Mucosa of rectum (tissue), 2 donors: ENCODE data around the gene LCN2.
A peak's percentile ranks its signal among the peaks of the same experiment; 100 is the strongest.

Experiments
- H3K27ac ChIP-seq, 2 donors: one replicate each; pipeline ENCODE4 v1.7.0; 2013; ENCODE audit warnings: inconsistent platforms in 2 of 2, low read depth in 2 of 2, low read length in 2 of 2
- H3K27me3 ChIP-seq, 2 donors: one replicate each; pipeline ENCODE4 v1.7.0; 2013; ENCODE audit warnings: low read length in 2 of 2; ENCODE audit not compliant: control insufficient read depth in 2 of 2, insufficient read depth in 2 of 2
- H3K36me3 ChIP-seq, 2 donors: one replicate each; pipeline ENCODE4 v1.7.0; 2013; ENCODE audit warnings: low read length in 2 of 2; ENCODE audit not compliant: control insufficient read depth in 2 of 2, insufficient read depth in 2 of 2
- H3K4me1 ChIP-seq, 2 donors: one replicate each; pipeline ENCODE4 v1.7.0; 2013; ENCODE audit warnings: low read length in 2 of 2, mild to moderate bottlenecking in 1 of 2; ENCODE audit not compliant: control insufficient read depth in 2 of 2, insufficient read depth in 2 of 2
- H3K4me3 ChIP-seq, 2 donors: one replicate each; pipeline ENCODE4 v1.7.0; 2013; ENCODE audit warnings: low read length in 2 of 2
- H3K9ac ChIP-seq, 2 donors: one replicate each; pipeline ENCODE4 v1.7.0; 2013; ENCODE audit warnings: low read length in 2 of 2, low read depth in 1 of 2, mild to moderate bottlenecking in 1 of 2
- H3K9me3 ChIP-seq, 2 donors: one replicate each; pipeline ENCODE4 v1.7.0; 2013; ENCODE audit warnings: low read length in 2 of 2; ENCODE audit not compliant: control insufficient read depth in 2 of 2
- donor health status: healthy.
- donor health status: Normal muscosa, but diverticular disease.

LCN2 gene

DNA sequence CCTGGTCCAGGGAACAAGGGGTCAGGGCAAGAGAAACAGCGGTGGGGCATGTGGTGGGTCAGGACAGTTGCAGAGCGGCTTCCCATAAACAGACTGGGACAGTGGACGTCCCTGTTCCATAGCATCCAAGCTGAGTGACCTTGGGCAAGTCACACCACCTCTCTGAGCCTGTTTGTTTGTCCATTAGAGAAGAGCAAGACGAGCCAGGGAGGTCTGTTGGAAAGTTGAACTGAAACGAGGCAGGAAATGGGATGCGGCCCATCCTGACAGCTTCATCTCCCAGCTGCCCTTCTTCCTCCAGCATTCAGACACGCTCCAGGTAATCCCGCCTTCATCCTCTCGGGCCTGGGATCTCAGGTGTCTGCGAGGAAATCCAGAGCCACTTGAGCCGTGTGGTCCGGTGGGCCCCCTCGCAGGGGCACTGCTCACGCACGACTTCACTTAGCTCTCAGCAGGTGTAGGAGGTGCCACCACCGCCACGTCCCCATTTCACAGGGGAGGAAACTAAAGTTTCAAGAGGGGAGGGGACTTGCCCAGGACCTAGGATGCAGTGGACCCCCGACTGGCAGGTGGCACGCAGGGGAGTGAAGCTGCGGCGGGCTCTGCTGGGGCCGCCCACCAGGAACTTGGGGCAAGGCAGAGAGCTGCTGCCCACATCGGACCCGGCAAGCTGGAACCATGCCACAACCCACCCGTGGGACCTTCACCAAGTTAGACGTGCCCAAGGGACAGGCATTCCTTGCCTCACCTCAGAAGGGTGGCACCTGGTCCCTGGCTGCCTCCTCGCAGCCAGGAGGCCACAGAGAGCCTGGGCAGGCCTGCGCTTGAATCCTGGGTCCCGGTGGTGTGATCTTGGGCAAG, 34.7 kb upstream of the LCN2 start:
- Histone ChIP-seq H3K4me3 (peak overlapping the region; percentile 75 to 84), H3K9ac (peak overlapping the region; percentile 94 to 96), H3K36me3 (peaks cover 2 to 9% of the 10 kb centered on the region in 2 donors), H3K4me1 (peaks cover 31 to 59% of the 10 kb centered on the region in 2 donors), H3K27me3 (no peaks in the 10 kb centered on the region), H3K27ac (peak overlapping the region; percentile 98), H3K9me3 (no peaks in the 10 kb centered on the region)

DNA sequence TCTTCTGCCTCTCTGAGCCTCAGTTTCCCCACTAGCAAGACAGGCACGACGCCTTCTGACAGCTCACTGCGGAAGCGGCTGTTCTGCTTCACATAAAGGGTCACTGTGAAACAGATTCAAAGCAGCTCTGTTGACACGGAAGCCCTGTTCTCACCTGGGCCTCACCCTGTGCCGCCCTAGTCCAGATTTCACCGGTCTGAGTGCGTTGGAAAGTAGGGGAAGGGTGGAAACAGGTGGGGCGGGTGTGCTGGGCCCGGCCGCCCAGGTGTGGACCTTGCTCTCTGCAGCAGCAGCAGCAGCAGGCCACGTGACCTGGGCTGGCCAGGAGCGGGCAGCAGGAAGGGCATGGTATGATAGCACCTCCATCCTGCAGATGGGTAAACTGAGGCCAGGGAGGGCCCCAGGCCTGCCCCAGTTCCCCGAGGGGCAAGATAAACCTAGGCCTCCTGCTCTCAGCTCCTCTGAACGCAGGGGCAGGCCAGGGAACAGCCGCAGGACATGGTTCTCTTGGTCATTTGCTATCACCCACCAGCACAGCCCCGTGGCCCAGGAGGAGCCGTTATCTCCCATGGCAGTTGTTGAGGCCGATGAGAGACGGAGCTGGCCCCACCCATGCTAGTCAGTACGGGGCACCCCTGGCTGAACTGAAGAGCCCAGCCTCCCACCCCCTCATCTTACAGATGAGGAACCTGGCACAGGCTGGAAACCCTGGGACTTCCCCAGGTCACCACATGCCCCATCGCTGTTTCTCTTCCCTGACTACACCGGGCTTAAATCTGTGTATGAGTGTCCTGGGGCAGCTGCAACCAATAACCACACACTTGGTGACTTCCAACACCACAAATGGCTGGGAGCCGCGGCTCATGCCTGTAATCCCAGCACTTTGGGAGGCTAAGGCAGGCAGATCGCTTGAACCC, 33.8 kb upstream of the LCN2 start:
- Histone ChIP-seq H3K4me1 (peaks cover 26 to 55% of the 10 kb centered on the region in 2 donors), H3K4me3 (peak overlapping the region; percentile 75 to 84), H3K9ac (peak overlapping the region; percentile 94 to 96), H3K36me3 (peaks cover 2 to 11% of the 10 kb centered on the region in 2 donors), H3K9me3 (no peaks in the 10 kb centered on the region), H3K27ac (peak overlapping the region; percentile 98), H3K27me3 (no peaks in the 10 kb centered on the region)

DNA sequence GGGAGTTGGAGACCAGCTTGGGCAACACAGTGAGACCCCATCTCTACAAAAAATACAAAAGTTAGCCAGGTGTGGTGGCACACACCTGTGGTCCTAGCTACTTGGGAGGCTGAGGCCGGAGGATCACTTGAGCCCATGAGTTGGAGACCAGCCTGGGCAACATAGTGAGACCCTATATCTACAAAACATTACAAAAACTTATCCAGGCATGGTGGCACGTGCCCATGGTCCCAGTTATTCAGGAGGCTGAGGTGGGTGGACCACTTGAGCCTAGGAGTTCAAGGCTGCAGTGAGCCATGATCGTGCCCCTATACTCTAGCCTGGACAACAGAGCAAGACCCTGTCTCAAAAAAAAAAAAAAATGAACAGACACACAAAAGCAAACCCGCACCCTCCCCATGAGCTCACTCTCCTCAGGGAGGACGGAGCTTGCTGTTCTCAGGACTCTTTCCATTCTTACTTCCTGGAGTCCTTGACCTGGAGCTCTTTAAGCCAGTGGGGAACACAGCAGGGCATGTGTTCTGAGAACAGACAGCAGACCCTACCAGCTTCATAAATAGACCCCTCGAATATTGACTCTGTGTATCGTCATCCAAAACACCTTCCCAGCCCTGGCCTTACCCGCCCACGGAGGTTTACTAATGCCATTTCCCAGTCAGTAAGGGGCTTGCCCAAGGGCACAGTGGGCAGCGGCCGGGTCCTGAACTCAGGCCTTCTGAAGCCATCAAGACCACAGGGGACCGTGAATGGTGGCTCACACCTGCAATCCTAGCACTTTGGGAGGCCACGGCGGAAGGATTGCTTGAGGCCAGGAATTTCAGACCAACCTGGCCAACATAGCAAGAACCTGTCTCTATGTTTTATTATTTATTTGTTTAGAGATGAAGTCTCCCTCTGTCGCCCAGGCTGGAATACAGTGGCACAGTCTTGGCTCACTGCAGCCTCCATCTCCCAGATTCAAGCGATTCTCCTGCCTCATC, 32.9 kb upstream of the LCN2 start:
- Histone ChIP-seq H3K27ac (peak overlapping the region; percentile 98), H3K27me3 (no peaks in the 10 kb centered on the region), H3K4me3 (no peak overlapping the region), H3K9ac (peak overlapping the region; percentile 17 to 96), H3K36me3 (peaks cover 8 to 17% of the 10 kb centered on the region in 2 donors), H3K4me1 (peaks cover 26 to 50% of the 10 kb centered on the region in 2 donors), H3K9me3 (no peaks in the 10 kb centered on the region)

- Histone ChIP-seq H3K36me3 (peaks cover 19 to 28% of the 10 kb centered on the region in 2 donors), H3K9me3 (no peaks in the 10 kb centered on the region), H3K27ac (peak overlapping the region; percentile 98), H3K27me3 (no peaks in the 10 kb centered on the region), H3K9ac (peak overlapping the region in 1 of 2 donors; percentile 96), H3K4me3 (no peak overlapping the region), H3K4me1 (peaks cover 26 to 45% of the 10 kb centered on the region in 2 donors)
Observed at GRCh38 chr9:128117613-128118471, 31.4 kb upstream of the LCN2 start.

DNA sequence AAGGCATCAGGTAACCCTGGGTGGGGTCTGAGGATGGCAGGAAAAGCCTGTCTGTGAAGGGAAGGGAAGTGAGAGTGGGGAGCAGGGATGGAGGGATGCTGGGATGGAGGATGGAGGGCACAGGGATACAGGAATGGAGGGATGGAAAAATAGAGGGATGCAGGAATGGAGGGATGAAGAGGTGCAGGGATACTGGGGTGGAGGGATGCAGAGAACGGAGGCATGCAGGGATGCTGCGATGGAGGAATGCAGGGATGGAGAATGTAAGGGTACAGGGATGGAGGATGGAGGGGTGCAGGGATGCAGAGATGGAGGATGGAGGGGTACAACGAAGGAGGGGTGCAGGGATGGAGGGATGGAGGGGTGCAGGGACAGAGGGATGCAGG, 30.8 kb upstream of the LCN2 start:
- no peaks in the 10 kb centered on the region for H3K27me3 ChIP-seq

GRCh38 chr9:128118971-128119665, 30.1 kb upstream of the LCN2 start:
- no peak overlapping the region for H3K27ac ChIP-seq
- peaks cover 26 to 37% of the 10 kb centered on the region in 2 donors for H3K4me1 ChIP-seq
- no peak overlapping the region for H3K4me3 ChIP-seq
- H3K27me3 ChIP-seq: no peaks in the 10 kb centered on the region
- H3K9ac ChIP-seq: no peak overlapping the region
- H3K36me3 ChIP-seq: peaks cover 24 to 33% of the 10 kb centered on the region in 2 donors
- H3K9me3 ChIP-seq: no peaks in the 10 kb centered on the region

More for the DNA sequence above, 30.8 kb upstream of the LCN2 start:
- H3K36me3 ChIP-seq: peaks cover 19 to 32% of the 10 kb centered on the region in 2 donors
- peaks cover 26 to 40% of the 10 kb centered on the region in 2 donors for H3K4me1 ChIP-seq
- H3K4me3 ChIP-seq: no peak overlapping the region
- no peak overlapping the region for H3K9ac ChIP-seq
- no peaks in the 10 kb centered on the region for H3K9me3 ChIP-seq
- no peak overlapping the region for H3K27ac ChIP-seq

DNA sequence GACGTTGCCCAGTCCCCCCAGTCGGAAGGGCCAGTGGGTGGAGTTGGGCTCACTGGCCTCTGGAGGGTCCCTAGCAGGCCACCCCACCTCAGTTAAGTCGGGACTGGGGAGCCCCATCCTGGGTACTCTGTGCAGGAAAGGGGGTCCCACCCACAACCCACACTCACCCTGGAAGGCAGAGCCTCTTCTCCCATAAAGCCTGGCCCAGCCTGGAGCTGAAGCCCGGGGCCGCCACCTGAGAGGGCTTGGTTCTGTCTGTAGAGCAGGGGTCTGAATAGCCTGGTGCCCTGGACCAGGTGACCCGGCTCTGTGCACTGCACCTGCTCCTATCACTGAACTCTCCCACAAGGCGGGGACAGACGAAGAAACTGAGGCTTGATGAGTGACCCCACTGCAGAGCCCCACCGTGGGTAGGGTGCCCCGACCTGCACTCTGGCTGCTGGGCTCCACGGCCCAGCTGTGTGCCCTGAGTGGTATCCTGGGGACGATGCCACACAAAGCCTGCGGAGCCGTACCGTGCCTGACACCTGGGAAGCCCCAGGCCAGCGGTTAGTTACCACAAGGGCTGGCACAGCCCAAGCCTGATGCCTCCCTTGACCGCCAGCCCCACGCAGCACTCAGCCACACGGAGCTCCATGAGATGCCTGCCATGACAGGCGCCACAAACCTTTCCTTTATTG, 29.1 kb upstream of the LCN2 start:
- H3K9me3 ChIP-seq: no peaks in the 10 kb centered on the region
- no peak overlapping the region for H3K4me3 ChIP-seq
- no peaks in the 10 kb centered on the region for H3K27me3 ChIP-seq
- peaks cover 31% of the 10 kb centered on the region in 2 donors for H3K4me1 ChIP-seq
- no peak overlapping the region for H3K27ac ChIP-seq
- no peak overlapping the region for H3K9ac ChIP-seq
- peaks cover 31 to 38% of the 10 kb centered on the region in 2 donors for H3K36me3 ChIP-seq

GRCh38 chr9:128120741-128121465, 28.4 kb upstream of the LCN2 start:
- Histone ChIP-seq H3K36me3 (peaks cover 31 to 38% of the 10 kb centered on the region in 2 donors), H3K27ac (no peak overlapping the region), H3K9ac (no peak overlapping the region), H3K4me3 (no peak overlapping the region), H3K4me1 (peaks cover 29 to 32% of the 10 kb centered on the region in 2 donors), H3K9me3 (no peaks in the 10 kb centered on the region), H3K27me3 (no peaks in the 10 kb centered on the region)
